Mesenchymal stem cell (in vitro differentiated cells and primary cell): ENCODE measurements around the gene NUBP2.
A peak's percentile ranks its signal among the peaks of the same experiment; 100 is the strongest.

Experiments used
- DNase-seq: peaks from one replicate; pipeline ENCODE4 v3.0.0-alpha.2; 2013
- H2AFZ ChIP-seq: one replicate; pipeline ENCODE4 v1.6.1; 2013; ENCODE audit warnings: low read depth, mild to moderate bottlenecking, control low read depth, inconsistent platforms, low read length, moderate library complexity
- H2AK5ac ChIP-seq: 2 replicates; pipeline ENCODE4 v1.6.1; 2013; ENCODE audit warnings: low read length, moderate library complexity, mild to moderate bottlenecking, inconsistent platforms; ENCODE audit not compliant: severe bottlenecking
- H2BK120ac ChIP-seq: one replicate; pipeline ENCODE4 v1.6.1; 2013; ENCODE audit warnings: low read depth, mild to moderate bottlenecking, inconsistent platforms, low read length, moderate library complexity
- H2BK12ac ChIP-seq, 2 experiments: one replicate each; pipeline ENCODE4 v1.6.1; 2013; ENCODE audit warnings: inconsistent platforms in 2 of 2, low read length in 2 of 2, mild to moderate bottlenecking in 2 of 2, moderate library complexity in 2 of 2, control low read depth in 1 of 2
- H2BK15ac ChIP-seq: one replicate; pipeline ENCODE4 v1.6.1; 2013; ENCODE audit warnings: mild to moderate bottlenecking, low read depth, inconsistent platforms; ENCODE audit not compliant: poor library complexity, severe bottlenecking
- H2BK5ac ChIP-seq: 2 replicates; pipeline ENCODE4 v1.6.1; 2013; ENCODE audit warnings: low read depth, mild to moderate bottlenecking, low read length, control low read depth, inconsistent platforms; ENCODE audit not compliant: poor library complexity, severe bottlenecking
- H3K14ac ChIP-seq, 2 experiments: one replicate each; pipeline ENCODE4 v1.6.1; 2013; ENCODE audit warnings: inconsistent platforms in 2 of 2, low read length in 2 of 2, control low read depth in 1 of 2, mild to moderate bottlenecking in 1 of 2, moderate library complexity in 1 of 2
- H3K18ac ChIP-seq, 2 experiments: one replicate each; pipeline ENCODE4 v1.6.1; 2013; ENCODE audit warnings: inconsistent platforms in 2 of 2, low read length in 2 of 2, control low read depth in 1 of 2, low read depth in 1 of 2, mild to moderate bottlenecking in 1 of 2
- H3K23ac ChIP-seq, 2 experiments: one replicate each; pipeline ENCODE4 v1.6.1; 2013; ENCODE audit warnings: inconsistent platforms in 2 of 2, low read length in 2 of 2, mild to moderate bottlenecking in 2 of 2, moderate library complexity in 2 of 2, control low read depth in 1 of 2
- H3K27ac ChIP-seq: 2 replicates; pipeline ENCODE4 v1.5.1; 2013; ENCODE audit warnings: mild to moderate bottlenecking, moderate library complexity, low read length, control low read depth, inconsistent platforms; ENCODE audit not compliant: poor library complexity, severe bottlenecking
- H3K27me3 ChIP-seq, 2 experiments: 2 replicates each; pipeline versions ENCODE4 v1.6.1 to v1.7.0; 2013; ENCODE audit warnings: low read length in 2 of 2, mild to moderate bottlenecking in 2 of 2, moderate library complexity in 2 of 2, control low read depth in 1 of 2, inconsistent platforms in 1 of 2; ENCODE audit not compliant: control insufficient read depth in 1 of 2, insufficient read depth in 1 of 2
- H3K36me3 ChIP-seq, 2 experiments: 2 replicates each; pipeline versions ENCODE4 v1.6.1 to v1.7.0; 2013; ENCODE audit warnings: low read length in 2 of 2, control low read depth in 1 of 2, inconsistent platforms in 1 of 2, low read depth in 1 of 2, mild to moderate bottlenecking in 1 of 2; ENCODE audit not compliant: insufficient read depth in 2 of 2, control insufficient read depth in 1 of 2
- H3K4ac ChIP-seq, 2 experiments: one replicate each; pipeline ENCODE4 v1.6.1; 2013; ENCODE audit warnings: inconsistent platforms in 2 of 2, low read length in 2 of 2, mild to moderate bottlenecking in 2 of 2, moderate library complexity in 2 of 2, control low read depth in 1 of 2, low read depth in 1 of 2
- H3K4me1 ChIP-seq: 2 replicates; pipeline ENCODE4 v1.6.1; 2013; ENCODE audit warnings: low read depth, low read length, control low read depth; ENCODE audit not compliant: control insufficient read depth, insufficient read depth
- H3K4me2 ChIP-seq: 2 replicates; pipeline ENCODE4 v1.6.1; 2013; ENCODE audit warnings: low read length, mild to moderate bottlenecking, inconsistent platforms; ENCODE audit not compliant: poor library complexity, severe bottlenecking
- H3K4me3 ChIP-seq, 2 experiments: 2 replicates each; pipeline versions ENCODE4 v1.5.1 to v1.7.0; 2013; ENCODE audit warnings: low read length in 2 of 2, mild to moderate bottlenecking in 2 of 2, control low read depth in 1 of 2, low read depth in 1 of 2; ENCODE audit not compliant: insufficient read depth in 1 of 2
- H3K79me1 ChIP-seq: replicated peaks from 2 replicates; pipeline ENCODE4 v1.6.1; 2013; ENCODE audit warnings: mild to moderate bottlenecking, control low read depth, low read length, inconsistent platforms; ENCODE audit not compliant: poor library complexity, severe bottlenecking
- H3K9ac ChIP-seq: 2 replicates; pipeline ENCODE4 v1.7.0; 2013; ENCODE audit warnings: mild to moderate bottlenecking, low read length, moderate library complexity
- H3K9me3 ChIP-seq: 2 replicates; pipeline ENCODE4 v1.7.0; 2013; ENCODE audit warnings: mild to moderate bottlenecking, low read length; ENCODE audit not compliant: control insufficient read depth
- H4K8ac ChIP-seq: one replicate; pipeline ENCODE4 v1.6.1; 2013; ENCODE audit warnings: inconsistent platforms, mild to moderate bottlenecking, low read length, moderate library complexity
- H4K91ac ChIP-seq: one replicate; pipeline ENCODE4 v1.6.1; 2013; ENCODE audit warnings: mild to moderate bottlenecking, low read length, inconsistent platforms
- WGBS: methylation state at CpG from one replicate; pipeline ENCODE4 v1.1.7; 2013; ENCODE audit warnings: mixed read lengths; 5-methylcytosine and 5-hydroxymethylcytosine counted together

Gene NUBP2

GRCh38 chr16:1773703-1774447 lies 8.9 kb upstream of the NUBP2 start:
- Histone ChIP-seq H3K14ac (peak overlapping the region in 1 of 2 experiments; percentile 2), H3K79me1 (peaks cover 26% of the 10 kb centered on the region), H2BK15ac (no peak overlapping the region), H3K27ac (peak overlapping the region; percentile 41), H3K4me3 (peak overlapping the region; percentile 87 to 92), H4K8ac (peak overlapping the region; percentile 31), H3K4ac (peak overlapping the region; percentile 74 to 76), H3K18ac (peak overlapping the region; percentile 63 to 98), H4K91ac (peak overlapping the region; percentile 58), H3K23ac (peak overlapping the region in 1 of 2 experiments; percentile 99), H2BK12ac (no peak overlapping the region), H3K9ac (peak overlapping the region; percentile 87), H3K4me1 (peaks cover 63% of the 10 kb centered on the region), H3K4me2 (peak overlapping the region; percentile 96), H3K36me3 (peaks cover 34 to 63% of the 10 kb centered on the region in 2 experiments), H3K9me3 (no peaks in the 10 kb centered on the region), H2AFZ (peak overlapping the region; percentile 47), H3K27me3 (no peaks in the 10 kb centered on the region), H2AK5ac (no peak overlapping the region), H2BK120ac (no peak overlapping the region), H2BK5ac (peak overlapping the region; percentile 34)
- DNase-seq = peak; percentile 41
- WGBS = 29% methylated on average over 45 of the region's 45 CpGs

DNA sequence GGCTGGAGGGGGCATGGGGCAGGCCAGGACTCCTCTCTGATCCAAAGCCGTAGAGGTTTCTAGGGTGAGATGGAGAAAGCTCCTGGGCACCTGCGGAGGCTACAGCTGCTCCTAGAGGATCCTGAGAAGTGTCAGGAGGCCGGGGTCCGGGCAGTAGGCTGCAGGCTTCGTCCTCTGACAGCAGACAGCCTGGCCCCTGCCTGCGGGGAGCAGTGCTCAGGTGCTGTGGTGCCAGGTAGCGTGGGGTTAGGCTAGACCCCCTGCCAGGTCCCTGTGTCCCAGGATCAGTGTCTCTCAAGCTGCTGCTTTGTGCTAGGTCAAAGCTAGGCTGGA lies 8.3 kb upstream of the NUBP2 start:
- Histone ChIP-seq H3K36me3 (peaks cover 36 to 63% of the 10 kb centered on the region in 2 experiments), H2AFZ (no peak overlapping the region), H2BK15ac (no peak overlapping the region), H3K9me3 (no peaks in the 10 kb centered on the region), H2BK5ac (no peak overlapping the region), H3K9ac (peak overlapping the region; percentile 87), H2AK5ac (no peak overlapping the region), H2BK120ac (no peak overlapping the region), H3K4me1 (peaks cover 68% of the 10 kb centered on the region), H3K4me3 (peak overlapping the region; percentile 87 to 92), H4K8ac (no peak overlapping the region), H4K91ac (no peak overlapping the region), H3K27ac (no peak overlapping the region), H3K18ac (no peak overlapping the region), H3K4me2 (peak overlapping the region; percentile 96), H3K4ac (no peak overlapping the region), H3K79me1 (peaks cover 32% of the 10 kb centered on the region), H2BK12ac (no peak overlapping the region), H3K14ac (no peak overlapping the region), H3K23ac (no peak overlapping the region), H3K27me3 (no peaks in the 10 kb centered on the region)
- no peak for DNase-seq
- 94% methylated on average over 7 of the region's 7 CpGs for WGBS

GRCh38 chr16:1775006-1775845 lies 7.5 kb upstream of the NUBP2 start:
- Histone ChIP-seq H2AFZ (no peak overlapping the region), H3K36me3 (peaks cover 44 to 63% of the 10 kb centered on the region in 2 experiments), H4K8ac (no peak overlapping the region), H3K27ac (no peak overlapping the region), H2AK5ac (no peak overlapping the region), H3K9ac (peak overlapping the region; percentile 87), H3K14ac (no peak overlapping the region), H2BK12ac (no peak overlapping the region), H2BK120ac (no peak overlapping the region), H2BK5ac (no peak overlapping the region), H3K9me3 (no peaks in the 10 kb centered on the region), H3K4me1 (peaks cover 65% of the 10 kb centered on the region), H3K4me3 (peak overlapping the region in 1 of 2 experiments; percentile 87), H3K27me3 (no peaks in the 10 kb centered on the region), H4K91ac (no peak overlapping the region), H3K18ac (no peak overlapping the region), H2BK15ac (no peak overlapping the region), H3K23ac (no peak overlapping the region), H3K4ac (no peak overlapping the region), H3K79me1 (peaks cover 38% of the 10 kb centered on the region), H3K4me2 (no peak overlapping the region)
- DNase-seq = no peak
- 97% methylated on average over 30 of the region's 30 CpGs for WGBS
